Neural progenitor cell (in vitro differentiated cells): ENCODE measurements around the gene LCE5A. TPM values are rescaled to one million over a fixed set of nuclear protein-coding genes. Genes with fewer than 3 reads are reported as not detected.

Experiments
- DNase-seq: peaks from one replicate; pipeline ENCODE4 v3.0.0-alpha.2; 2016; ENCODE audit warnings: low spot score
- H2AFZ ChIP-seq: fragments of 200-600 bp; sonication (generic); replicated peaks from 2 replicates; pipeline ENCODE4 v1.6.1; 2016; ENCODE audit warnings: antibody characterized with exemption
- H3F3A ChIP-seq: fragments of 200-600 bp; sonication (generic); 2 replicates; pipeline ENCODE4 v1.6.1; 2016; ENCODE audit warnings: antibody characterized with exemption, low read depth
- H3K27ac ChIP-seq: fragments of 200-600 bp; sonication (generic); 2 replicates; pipeline ENCODE4 v1.5.1; 2016; ENCODE audit warnings: mild to moderate bottlenecking
- H3K27me3 ChIP-seq: fragments of 200-600 bp; sonication (generic); 2 replicates; pipeline ENCODE4 v1.6.1; 2016; ENCODE audit warnings: mild to moderate bottlenecking, moderate library complexity
- H3K36me3 ChIP-seq: fragments of 200-600 bp; sonication (generic); 2 replicates; pipeline ENCODE4 v1.5.1; 2016
- H3K4me1 ChIP-seq: fragments of 200-600 bp; sonication (generic); 2 replicates; pipeline ENCODE4 v1.6.1; 2016; ENCODE audit warnings: mixed run types
- H3K4me2 ChIP-seq: fragments of 200-600 bp; sonication (generic); 2 replicates; pipeline ENCODE4 v1.6.1; 2016
- H3K4me3 ChIP-seq: fragments of 200-600 bp; sonication (generic); 2 replicates; pipeline ENCODE4 v1.5.1; 2016
- H3K79me2 ChIP-seq: fragments of 200-600 bp; sonication (generic); 2 replicates; pipeline ENCODE4 v1.6.1; 2016; ENCODE audit warnings: low read depth
- H3K9ac ChIP-seq: fragments of 200-600 bp; sonication (generic); 2 replicates; pipeline ENCODE4 v1.6.1; 2016
- H3K9me3 ChIP-seq: fragments of 200-600 bp; sonication (generic); 2 replicates; pipeline ENCODE4 v1.5.1; 2016; ENCODE audit warnings: low read depth
- H4K20me1 ChIP-seq: fragments of 200-600 bp; sonication (generic); 2 replicates; pipeline ENCODE4 v1.6.1; 2016; ENCODE audit warnings: low read depth
- H3K27ac Mint-ChIP-seq: 3 replicates; pipeline ENCODE4 v1.8.0; 2021; ENCODE audit warnings: mixed read lengths
- H3K27me3 Mint-ChIP-seq: 2 replicates; pipeline ENCODE4 v1.8.0; 2022; ENCODE audit warnings: low read depth, mild to moderate bottlenecking, inconsistent platforms, moderate library complexity, mixed read lengths; ENCODE audit not compliant: insufficient read depth
- H3K36me3 Mint-ChIP-seq: 3 replicates; pipeline ENCODE4 v1.8.0; 2021; ENCODE audit warnings: mixed read lengths
- H3K4me1 Mint-ChIP-seq: 3 replicates; pipeline ENCODE4 v1.8.0; 2021; ENCODE audit warnings: mixed read lengths
- H3K4me3 Mint-ChIP-seq: 3 replicates; pipeline ENCODE4 v1.8.0; 2021; ENCODE audit warnings: mild to moderate bottlenecking, moderate library complexity, mixed read lengths
- H3K9me3 Mint-ChIP-seq: 3 replicates; pipeline ENCODE4 v1.8.0; 2020; ENCODE audit warnings: mixed read lengths
- CTCF ChIP-seq: fragments of 200-600 bp; sonication (generic); IDR thresholded peaks from 2 replicates; pipeline ENCODE4 v1.5.1; 2017; ENCODE audit warnings: antibody characterized with exemption, mild to moderate bottlenecking
- EZH2 ChIP-seq: fragments of 200-600 bp; sonication (generic); IDR thresholded peaks from 2 replicates; pipeline ENCODE4 v1.6.1; 2017; ENCODE audit warnings: antibody characterized with exemption, mild to moderate bottlenecking, moderate library complexity
- EZH2phosphoT487 ChIP-seq: fragments of 200-600 bp; sonication (generic); IDR thresholded peaks from 2 replicates; pipeline ENCODE4 v1.6.1; 2017; ENCODE audit warnings: antibody characterized with exemption
- total RNA-seq: library from RNA; depleted of rRNA; stranded (reverse); fragments of >200 nt; gene quantifications from 2 replicates; pipeline ENCODE4 v1.2.3, GENCODE V29; 2015; ENCODE audit warnings: low replicate concordance

Gene LCE5A
- total RNA-seq, 1 donor from 2014 or later: not detected

GRCh38 chr1:152533327-152533938 lies 22.8 kb downstream of the LCE5A start:
- no peak overlapping the region for H3K27ac ChIP-seq
- H3K27me3 Mint-ChIP-seq: peaks cover 2% of the 10 kb centered on the region
- no peaks in the 10 kb centered on the region for H4K20me1 ChIP-seq
- H3K9me3 ChIP-seq: peaks cover 45% of the 10 kb centered on the region
- H2AFZ ChIP-seq: no peak overlapping the region
- no peaks in the 10 kb centered on the region for H3K36me3 ChIP-seq
- no peak overlapping the region for H3K4me2 ChIP-seq
- H3K9me3 Mint-ChIP-seq: peaks cover 43% of the 10 kb centered on the region
- no peaks in the 10 kb centered on the region for H3K4me1 Mint-ChIP-seq
- no peaks in the 10 kb centered on the region for H3K36me3 Mint-ChIP-seq
- H3K27me3 ChIP-seq: no peaks in the 10 kb centered on the region
- H3K79me2 ChIP-seq: no peaks in the 10 kb centered on the region
- DNase-seq: no peak
- H3K4me1 ChIP-seq: no peaks in the 10 kb centered on the region
- no peaks in the 10 kb centered on the region for H3F3A ChIP-seq
- no peak overlapping the region for H3K4me3 ChIP-seq
- no peak overlapping the region for H3K4me3 Mint-ChIP-seq
- no peak overlapping the region for H3K27ac Mint-ChIP-seq
- TF ChIP-seq CTCF: peak; percentile 14
- no peak for TF ChIP-seq EZH2
- H3K9ac ChIP-seq: no peak overlapping the region

GRCh38 chr1:152535774-152536173 lies 25.2 kb downstream of the LCE5A start:
- no peak overlapping the region for H3K27ac ChIP-seq
- no peaks in the 10 kb centered on the region for H3K27me3 ChIP-seq
- H3K4me3 ChIP-seq: no peak overlapping the region
- H3K9me3 ChIP-seq: peaks cover 37% of the 10 kb centered on the region
- H3K9me3 Mint-ChIP-seq: peaks cover 41% of the 10 kb centered on the region
- H3K4me3 Mint-ChIP-seq: no peak overlapping the region
- no peaks in the 10 kb centered on the region for H3F3A ChIP-seq
- H3K4me2 ChIP-seq: no peak overlapping the region
- no peaks in the 10 kb centered on the region for H3K36me3 ChIP-seq
- H3K27me3 Mint-ChIP-seq: peaks cover 2% of the 10 kb centered on the region
- no peaks in the 10 kb centered on the region for H4K20me1 ChIP-seq
- H3K27ac Mint-ChIP-seq: no peak overlapping the region
- H2AFZ ChIP-seq: no peak overlapping the region
- DNase-seq: no peak
- no peaks in the 10 kb centered on the region for H3K4me1 ChIP-seq
- H3K36me3 Mint-ChIP-seq: no peaks in the 10 kb centered on the region
- TF ChIP-seq CTCF (no peak), EZH2phosphoT487 (no peak)
- H3K79me2 ChIP-seq: no peaks in the 10 kb centered on the region
- H3K4me1 Mint-ChIP-seq: no peaks in the 10 kb centered on the region
- no peak overlapping the region for H3K9ac ChIP-seq

GRCh38 chr1:152537496-152537895 lies 26.9 kb downstream of the LCE5A start:
- DNase-seq: no peak
- Histone ChIP-seq H2AFZ (no peak overlapping the region), H3K4me1 (no peaks in the 10 kb centered on the region), H3K79me2 (no peaks in the 10 kb centered on the region), H3K4me3 (no peak overlapping the region), H3K36me3 (no peaks in the 10 kb centered on the region), H3K4me2 (no peak overlapping the region), H3K9ac (no peak overlapping the region), H3K27ac (no peak overlapping the region), H3F3A (no peaks in the 10 kb centered on the region), H3K9me3 (peaks cover 26% of the 10 kb centered on the region), H3K27me3 (no peaks in the 10 kb centered on the region), H4K20me1 (no peaks in the 10 kb centered on the region)
- H3K4me3 Mint-ChIP-seq: no peak overlapping the region
- TF ChIP-seq EZH2phosphoT487 (no peak), CTCF (no peak), EZH2 (no peak)
- H3K27me3 Mint-ChIP-seq: peaks cover 2% of the 10 kb centered on the region
- no peaks in the 10 kb centered on the region for H3K36me3 Mint-ChIP-seq
- no peak overlapping the region for H3K27ac Mint-ChIP-seq
- H3K9me3 Mint-ChIP-seq: peaks cover 38% of the 10 kb centered on the region
- no peaks in the 10 kb centered on the region for H3K4me1 Mint-ChIP-seq
